HepG2 (cell line): ENCODE measurements around the gene ACAN. TPM values are rescaled to one million over a fixed set of nuclear protein-coding genes. Genes with fewer than 3 reads are reported as not detected.

Source experiments
- ATAC-seq: fragments of 200-7000 bp; cut with Tn5 transposase; 3 replicates; pipeline ENCODE4 v1.9.1; 2020; ENCODE audit warnings: mild to moderate bottlenecking, moderate library complexity
- BruUV-seq: library from RNA; stranded (reverse); fragments of 400-500 nt; replicated peaks from 2 replicates; lab custom pipeline; 2021; lab: Mats Ljungman, UMichigan
- CTCF ChIA-PET: fragments of 300-600 bp; formaldehyde crosslinking; extraction: SDS; loops from one replicate; lab custom pipeline; 2021; ENCODE audit warnings: low total read pairs, inconsistent platforms, low intra/inter-chr PET ratio; lab: Yijun Ruan, JAX
- POLR2A ChIA-PET: fragments of 350-600 bp; sonication (Branson Sonifier 250); formaldehyde crosslinking; loops from one replicate; lab custom pipeline; 2020; ENCODE audit warnings: antibody characterized with exemption, inconsistent platforms; lab: Yijun Ruan, JAX
- DNase-seq: peaks from one replicate; pipeline ENCODE4 v3.0.0-alpha.2; 2015; ENCODE audit warnings: low spot score
- FAIRE-seq: peaks from 3 replicates; lab custom pipeline; 2011; peaks lifted over from hg19 to GRCh38; lab: Jason Lieb, UNC
- H2AFZ ChIP-seq: one replicate; pipeline ENCODE4 v1.6.1; 2011; ENCODE audit warnings: low read length, inconsistent platforms
- H3K27ac ChIP-seq: fragments of 300-600 bp; 3 replicates; pipeline ENCODE4 v1.8.0; 2011; ENCODE audit warnings: mixed run types, mild to moderate bottlenecking, mixed read lengths, low read length, inconsistent platforms; ENCODE audit not compliant: insufficient read depth; ENCODE audit errors: extremely low read length
- H3K27me3 ChIP-seq, 2 experiments: fragments of 200-600 bp in 1 of 2; 2 replicates in 1 of 2; 3 replicates in 1 of 2; pipeline versions ENCODE4 v1.6.0 to v1.8.0; 2011; ENCODE audit warnings: low read length in 2 of 2, mild to moderate bottlenecking in 2 of 2, moderate library complexity in 2 of 2, inconsistent platforms in 1 of 2; ENCODE audit not compliant: insufficient read depth in 2 of 2, control insufficient read depth in 1 of 2
- H3K36me3 ChIP-seq, 2 experiments: fragments of 200-600 bp in 1 of 2; replicated peaks in 1 of 2; 2 replicates in 1 of 2; 3 replicates in 1 of 2; pipeline versions ENCODE4 v1.5.1 to v1.8.0; 2011; ENCODE audit warnings: low read length in 2 of 2, inconsistent platforms in 1 of 2; ENCODE audit not compliant: insufficient read depth in 2 of 2, control insufficient read depth in 1 of 2
- H3K4me1 ChIP-seq: 2 replicates; pipeline ENCODE4 v1.5.1; 2012; ENCODE audit warnings: low read length, inconsistent platforms; ENCODE audit not compliant: insufficient read depth
- H3K4me2 ChIP-seq: 2 replicates; pipeline ENCODE4 v1.6.0; 2011; ENCODE audit warnings: low read depth, low read length, inconsistent platforms
- H3K4me3 ChIP-seq, 3 experiments: fragments of 200-600 bp in 1 of 3; sonication (generic), shearing (Covaris generic) in 1 of 3; replicated peaks in 1 of 3; 2 replicates each; pipeline ENCODE4 v1.5.1; 2011 to 2016; ENCODE audit warnings: low read length in 3 of 3, inconsistent platforms in 2 of 3, low read depth in 2 of 3, mild to moderate bottlenecking in 2 of 3, control low read depth in 1 of 3, mixed read lengths in 1 of 3; ENCODE audit not compliant: insufficient read depth in 1 of 3
- H3K79me2 ChIP-seq: one replicate; pipeline ENCODE4 v1.6.1; 2011; ENCODE audit warnings: low read length, inconsistent platforms; ENCODE audit not compliant: insufficient read depth
- H3K9ac ChIP-seq: 2 replicates; pipeline ENCODE4 v1.6.0; 2011; ENCODE audit warnings: mild to moderate bottlenecking, low read depth, low read length, inconsistent platforms; ENCODE audit not compliant: insufficient read depth
- H3K9me3 ChIP-seq: 2 replicates; pipeline ENCODE4 v1.5.1; 2012; ENCODE audit warnings: mild to moderate bottlenecking, low read length
- H4K20me1 ChIP-seq: 2 replicates; pipeline ENCODE4 v1.6.0; 2011; ENCODE audit warnings: inconsistent platforms, mild to moderate bottlenecking, low read length, moderate library complexity; ENCODE audit not compliant: insufficient read depth
- CSRNP1 ChIP-seq: sonication (generic); formaldehyde crosslinking; IDR thresholded peaks from 2 replicates; pipeline ENCODE4 v1.8.1; 2023; ENCODE audit warnings: mild to moderate bottlenecking, missing genetic modification reagents
- FOSL1 ChIP-seq: sonication (generic); formaldehyde crosslinking; IDR thresholded peaks from 2 replicates; pipeline ENCODE4 v1.9.0; 2021; ENCODE audit warnings: missing genetic modification reagents, borderline replicate concordance
- KDM1A ChIP-seq: IDR thresholded peaks from 2 replicates; pipeline ENCODE4 v1.6.1; 2016; ENCODE audit warnings: missing compliant biosample characterization
- KLF9 ChIP-seq: IDR thresholded peaks from 2 replicates; pipeline ENCODE4 v1.6.1; 2016; ENCODE audit warnings: low read depth
- MZF1 ChIP-seq: sonication (generic); formaldehyde crosslinking; IDR thresholded peaks from 2 replicates; pipeline ENCODE4 v1.8.1; 2023; ENCODE audit warnings: mild to moderate bottlenecking, missing genetic modification reagents, borderline replicate concordance
- NR2F1 ChIP-seq, 2 experiments: fragments of 450-650 bp in 1 of 2; formaldehyde crosslinking in 1 of 2; IDR thresholded peaks; 2 replicates each; pipeline versions ENCODE4 v1.5.0 to v1.6.1; 2016 to 2020; ENCODE audit warnings: mild to moderate bottlenecking in 1 of 2, missing compliant biosample characterization in 1 of 2, missing genetic modification reagents in 1 of 2, moderate library complexity in 1 of 2
- RAD21 ChIP-seq: fragments of 450-650 bp; formaldehyde crosslinking; IDR thresholded peaks from 2 replicates; pipeline ENCODE4 v1.5.0; 2020; ENCODE audit warnings: mild to moderate bottlenecking
- RAD51 ChIP-seq: fragments of 450-650 bp; IDR thresholded peaks from 2 replicates; pipeline ENCODE4 v1.6.1; 2016; ENCODE audit warnings: borderline replicate concordance
- RARG ChIP-seq: sonication (generic); formaldehyde crosslinking; IDR thresholded peaks from 2 replicates; pipeline ENCODE4 v1.4.0; 2020; ENCODE audit warnings: low read depth, mild to moderate bottlenecking, missing genetic modification reagents
- REPIN1 ChIP-seq: sonication (generic); formaldehyde crosslinking; IDR thresholded peaks from 2 replicates; pipeline ENCODE4 v1.8.0; 2022; ENCODE audit warnings: missing genetic modification reagents, low read depth, mild to moderate bottlenecking, borderline replicate concordance
- SP2 ChIP-seq: sonication (generic); formaldehyde crosslinking; IDR thresholded peaks from 2 replicates; pipeline ENCODE4 v1.5.1; 2020; ENCODE audit warnings: mild to moderate bottlenecking, missing genetic modification reagents
- TP53 ChIP-seq: sonication (generic); formaldehyde crosslinking; conservative IDR thresholded peaks from 2 replicates; pipeline ENCODE4 v1.4.0; 2020; ENCODE audit warnings: missing genetic modification reagents
- UBTF ChIP-seq: sonication (generic); formaldehyde crosslinking; IDR thresholded peaks from 2 replicates; pipeline ENCODE4 v1.4.0; 2020; ENCODE audit warnings: mild to moderate bottlenecking, missing genetic modification reagents
- ZBTB20 ChIP-seq: sonication (generic); formaldehyde crosslinking; IDR thresholded peaks from 2 replicates; pipeline ENCODE4 v1.8.1; 2023; ENCODE audit warnings: missing genetic modification reagents, low read depth, mild to moderate bottlenecking, borderline replicate concordance
- ZNF256 ChIP-seq: sonication (generic); formaldehyde crosslinking; conservative IDR thresholded peaks from 2 replicates; pipeline ENCODE4 v1.4.0; 2020; ENCODE audit warnings: missing genetic modification reagents
- ZNF292 ChIP-seq: sonication (generic); formaldehyde crosslinking; IDR thresholded peaks from 2 replicates; pipeline ENCODE4 v1.8.1; 2022; ENCODE audit warnings: mild to moderate bottlenecking, low read depth, missing genetic modification reagents, borderline replicate concordance
- ZNF430 ChIP-seq: sonication (generic); formaldehyde crosslinking; IDR thresholded peaks from 2 replicates; pipeline ENCODE4 v1.9.0; 2021; ENCODE audit warnings: mild to moderate bottlenecking, missing genetic modification reagents
- ZNF670 ChIP-seq: sonication (generic); formaldehyde crosslinking; IDR thresholded peaks from 2 replicates; pipeline ENCODE4 v1.8.0; 2022; ENCODE audit warnings: mild to moderate bottlenecking, missing genetic modification reagents, borderline replicate concordance
- ZNF775 ChIP-seq: sonication (generic); formaldehyde crosslinking; IDR thresholded peaks from 2 replicates; pipeline ENCODE4 v1.4.0; 2020; ENCODE audit warnings: missing genetic modification reagents, mild to moderate bottlenecking, moderate library complexity, borderline replicate concordance
- WGBS: methylation state at CpG from one replicate; pipeline ENCODE4 v1.1.6; 2017; ENCODE audit warnings: low lambda C conversion rate; 5-methylcytosine and 5-hydroxymethylcytosine counted together
- in situ Hi-C: cut with HindIII; loops from 2 replicates; pipeline ENCODE4 v1.10.0; 2017; ENCODE audit warnings: low pct_unique_long_range_greater_than_20kb; ENCODE audit not compliant: extremely low pct_ligation_motif_present
- intact Hi-C: fragments of 100-400 bp; cut with micrococcal nuclease; formaldehyde crosslinking; loops from one replicate; pipeline ENCODE4 v1.10.0; 2022; ENCODE audit not compliant: unreplicated experiment
- polyA plus RNA-seq, 8 experiments: library from polyadenylated mRNA; depleted of rRNA in 3 of 8; stranded (reverse) in 7 of 8; unstranded in 1 of 8; fragments of >200 nt; fragmentation: Illumina TruSeq in 4 of 8; extraction: Trizol in 4 of 8; gene quantifications; 2 replicates each; pipeline versions ENCODE4 v1.2.1 to v1.2.3, GENCODE V29; 2011 to 2016; ENCODE audit warnings: low read depth in 4 of 8, missing spikeins in 1 of 8, mixed read lengths in 1 of 8; ENCODE audit not compliant: insufficient read depth in 1 of 8
- total RNA-seq, 5 experiments: library from RNA; depleted of rRNA; stranded (reverse); fragments of >200 nt; fragmentation: Illumina TruSeq; extraction: Trizol; gene quantifications; 2 replicates each; pipeline ENCODE4 v1.2.3, GENCODE V29; 2016; ENCODE audit warnings: low read depth in 1 of 5
- TF ChIP-seq, protein P1 (sequence below): sonication (generic); formaldehyde crosslinking; IDR thresholded peaks from 2 replicates; pipeline ENCODE4 v1.5.0; 2020; ENCODE audit warnings: mild to moderate bottlenecking, missing genetic modification reagents

ACAN gene
- total and polyA plus RNA-seq, 2 of the 13 experiments (the other 11 are each of a cell fraction or from before 2014, with no cell fraction given): not detected

GRCh38 chr15:88873786-88874185, 70.5 kb downstream of the ACAN start (continued):
- TF ChIP-seq RAD21 (CRISPR knock-in tag): no peak
- no peak for TF ChIP-seq FOSL1 (CRISPR knock-in tag)
- TF ChIP-seq TP53 (CRISPR knock-in tag): no peak
- no peak for TF ChIP-seq ZNF292 (CRISPR knock-in tag)

DNA sequence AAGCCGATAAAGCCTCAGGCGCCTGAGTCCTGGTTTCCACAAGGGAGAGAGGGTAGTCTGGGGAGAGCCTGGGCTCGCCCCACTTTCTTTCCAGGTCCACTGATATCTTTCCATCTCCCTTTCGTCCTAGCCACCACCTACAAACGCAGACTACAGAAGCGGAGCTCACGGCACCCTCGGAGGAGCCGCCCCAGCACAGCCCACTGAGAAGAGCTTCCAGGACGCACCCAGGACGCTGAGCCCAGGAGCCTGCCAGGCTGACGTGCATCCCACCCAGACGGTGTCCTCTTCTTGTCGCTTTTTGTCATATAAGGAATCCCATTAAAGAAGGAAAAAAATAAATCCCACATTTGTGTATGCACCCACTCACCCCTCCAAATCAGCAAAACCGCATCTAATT, 71.0 kb downstream of the ACAN start:
- ChIA-PET CTCF (no interaction called here), POLR2A (no interaction called here)
- Histone ChIP-seq H3K27me3 (peaks cover 20 to 76% of the 10 kb centered on the region in 2 experiments), H2AFZ (no peak overlapping the region), H3K4me1 (no peaks in the 10 kb centered on the region), H3K9ac (no peak overlapping the region), H3K4me2 (no peak overlapping the region), H3K9me3 (no peaks in the 10 kb centered on the region), H3K27ac (no peak overlapping the region), H4K20me1 (no peaks in the 10 kb centered on the region), H3K4me3 (no peak overlapping the region), H3K79me2 (no peaks in the 10 kb centered on the region), H3K36me3 (no peaks in the 10 kb centered on the region)
- DNase-seq: no peak
- no peak for FAIRE-seq
- no peak for ATAC-seq
- 18% methylated on average over 14 of the region's 15 CpGs for WGBS
- intact Hi-C loops (no loop called here), in situ Hi-C loops (no loop called here)
- BruUV-seq: no TSS peak
- no peak for TF ChIP-seq ZNF430
- TF ChIP-seq ZNF775 (CRISPR knock-in tag): no peak
- no peak for TF ChIP-seq ZNF256 (CRISPR knock-in tag)
- TF ChIP-seq UBTF (CRISPR knock-in tag): no peak
- TF ChIP-seq SP2 (CRISPR knock-in tag): no peak
- no peak for TF ChIP-seq KLF9 (CRISPR knock-in tag)
- TF ChIP-seq NR2F1 (CRISPR knock-in tag; IDR thresholded peaks at IDR 0.05): no peak
- TF ChIP-seq RAD51: no peak
- no peak for TF ChIP-seq RARG (CRISPR knock-in tag)
- TF ChIP-seq KDM1A (CRISPR knock-in tag): no peak
- TF ChIP-seq REPIN1 (CRISPR knock-in tag): no peak
- no peak for TF ChIP-seq MZF1 (CRISPR knock-in tag)
- no peak for TF ChIP-seq CSRNP1 (CRISPR knock-in tag)
- no peak for TF ChIP-seq ZBTB20 (CRISPR knock-in tag)
- TF ChIP-seq, protein P1, sequence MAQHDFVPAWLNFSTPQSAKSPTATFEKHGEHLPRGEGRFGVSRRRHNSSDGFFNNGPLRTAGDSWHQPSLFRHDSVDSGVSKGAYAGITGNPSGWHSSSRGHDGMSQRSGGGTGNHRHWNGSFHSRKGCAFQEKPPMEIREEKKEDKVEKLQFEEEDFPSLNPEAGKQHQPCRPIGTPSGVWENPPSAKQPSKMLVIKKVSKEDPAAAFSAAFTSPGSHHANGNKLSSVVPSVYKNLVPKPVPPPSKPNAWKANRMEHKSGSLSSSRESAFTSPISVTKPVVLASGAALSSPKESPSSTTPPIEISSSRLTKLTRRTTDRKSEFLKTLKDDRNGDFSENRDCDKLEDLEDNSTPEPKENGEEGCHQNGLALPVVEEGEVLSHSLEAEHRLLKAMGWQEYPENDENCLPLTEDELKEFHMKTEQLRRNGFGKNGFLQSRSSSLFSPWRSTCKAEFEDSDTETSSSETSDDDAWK (CRISPR knock-in tag): no peak
- no peak for TF ChIP-seq ZNF670
